Measurements from ENCODE around the gene TM7SF3.
"Not testable (repeated sequence)": the region's sequence is repeated elsewhere in the genome, so short reads cannot be mapped to it uniquely, and the experiment has no call there.

The TM7SF3 gene

DNA sequence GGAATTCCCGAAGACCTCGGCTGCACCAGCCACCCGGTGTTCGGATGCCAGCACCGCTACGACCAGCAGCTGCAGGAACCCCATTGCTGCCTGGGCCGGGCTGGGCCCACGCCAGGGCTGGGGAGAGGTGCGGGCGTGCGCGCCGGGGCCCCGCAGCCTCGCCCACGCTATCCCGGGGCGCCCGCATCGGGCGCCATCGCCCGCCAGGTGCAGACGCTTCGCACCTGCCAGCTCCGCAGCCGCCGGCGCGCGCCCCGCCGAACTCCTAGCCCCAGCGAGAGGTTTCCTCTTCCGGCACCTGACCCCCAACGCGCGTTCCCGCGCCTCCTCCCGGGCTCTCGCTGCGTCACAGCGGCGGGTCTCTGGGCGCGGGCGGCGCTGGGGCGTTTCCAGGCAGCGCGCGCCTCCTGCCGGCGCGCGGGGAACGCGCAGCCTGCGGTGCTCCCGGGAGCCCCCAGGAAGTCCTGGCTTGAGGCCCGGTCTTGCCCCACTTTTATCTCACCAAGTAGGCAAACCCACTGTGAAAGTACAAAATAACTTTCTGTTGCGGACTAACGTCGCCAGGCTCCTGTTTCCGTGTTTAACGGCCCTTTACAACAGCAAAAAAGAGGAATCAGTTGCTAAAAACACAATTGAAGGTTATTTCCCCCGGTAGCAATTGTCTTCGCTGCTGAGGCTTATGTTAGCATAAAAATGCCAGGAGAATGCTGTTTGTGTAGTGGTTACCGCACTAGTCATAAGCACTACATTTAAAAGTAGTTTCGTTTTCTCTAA, at the start of gene TM7SF3:
TM7SF3 (minus strand) TSS at position 300 of the 774 bp plus-strand sequence; CDS start at position 84, 216 bp downstream.
- peak; percentile 87 for DNase-seq

DNA sequence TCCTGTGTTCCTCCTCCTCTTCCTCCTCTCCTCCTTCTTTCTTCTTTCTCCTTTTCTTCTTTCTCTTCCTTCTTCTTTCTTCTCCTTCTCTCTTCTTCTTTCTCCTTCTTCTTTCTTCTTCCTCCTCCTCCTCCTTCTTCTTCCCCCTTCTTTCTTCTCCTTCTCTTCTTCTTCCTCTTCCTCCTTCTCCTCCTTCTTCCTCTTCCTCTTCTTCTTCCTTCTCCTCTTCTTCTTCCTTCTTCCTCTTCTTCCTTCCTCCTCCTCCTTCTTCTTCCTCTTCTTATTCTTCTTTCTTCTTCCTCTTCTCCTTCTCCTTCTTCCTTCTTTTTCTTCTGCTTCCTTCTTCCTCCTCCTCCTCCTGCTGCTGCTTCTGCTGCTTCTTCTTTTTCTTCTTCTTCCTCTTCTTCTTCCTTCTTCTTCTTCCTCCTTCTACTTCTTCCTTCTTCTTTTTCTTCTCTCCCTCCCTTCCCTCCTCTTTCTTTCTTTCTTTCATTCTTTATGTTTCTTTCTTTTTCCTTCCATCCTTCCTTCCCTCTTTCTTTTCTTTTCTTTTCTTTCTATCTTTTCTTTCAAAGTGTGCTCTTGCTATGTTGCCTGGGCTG, 49.2 kb upstream of the TM7SF3 start:
- no peak for DNase-seq

DNA sequence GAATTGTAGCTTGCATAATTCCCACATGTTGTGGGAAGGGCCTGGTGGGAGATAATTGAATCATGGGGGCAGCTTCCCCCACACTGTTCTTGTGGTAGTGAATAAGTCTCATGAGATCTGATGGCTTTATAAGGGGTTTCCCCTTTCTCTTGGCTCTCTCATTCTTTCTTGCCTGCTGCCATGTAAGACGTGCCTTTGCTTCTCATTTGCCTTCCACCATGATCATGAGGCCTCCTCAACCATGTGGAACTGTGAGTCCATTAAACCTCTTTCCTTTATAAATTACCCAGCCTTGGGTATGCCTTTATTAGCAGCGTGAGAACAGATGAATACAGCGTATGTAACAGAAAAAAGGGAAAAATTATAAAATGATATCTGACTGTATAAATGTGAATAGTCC, 47.1 kb upstream of the TM7SF3 start:
- DNase-seq = no peak

GRCh38 chr12:27060740-27061139, 46.6 kb upstream of the TM7SF3 start:
- DNase-seq = no peak

DNA sequence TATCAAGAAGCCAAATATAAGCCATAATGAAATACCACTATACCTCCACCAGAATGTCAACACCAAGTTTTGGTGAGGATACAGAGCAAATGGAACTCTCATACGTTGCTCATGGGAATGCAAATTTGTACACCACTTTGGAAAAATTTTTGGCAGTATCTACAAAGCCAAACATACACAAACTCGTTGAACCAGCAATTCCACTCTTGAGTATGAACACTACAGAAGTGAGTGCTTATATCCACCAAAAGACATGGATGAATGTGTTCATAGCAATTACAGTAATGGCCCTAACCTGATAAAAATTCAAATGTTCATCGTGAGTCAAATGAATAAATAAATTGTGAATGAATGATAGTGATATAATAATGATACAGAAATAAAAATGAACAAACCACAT, 43.4 kb upstream of the TM7SF3 start:
- DNase-seq = no peak

GRCh38 chr12:27055966-27056365, 41.8 kb upstream of the TM7SF3 start:
- DNase-seq = no peak

DNA sequence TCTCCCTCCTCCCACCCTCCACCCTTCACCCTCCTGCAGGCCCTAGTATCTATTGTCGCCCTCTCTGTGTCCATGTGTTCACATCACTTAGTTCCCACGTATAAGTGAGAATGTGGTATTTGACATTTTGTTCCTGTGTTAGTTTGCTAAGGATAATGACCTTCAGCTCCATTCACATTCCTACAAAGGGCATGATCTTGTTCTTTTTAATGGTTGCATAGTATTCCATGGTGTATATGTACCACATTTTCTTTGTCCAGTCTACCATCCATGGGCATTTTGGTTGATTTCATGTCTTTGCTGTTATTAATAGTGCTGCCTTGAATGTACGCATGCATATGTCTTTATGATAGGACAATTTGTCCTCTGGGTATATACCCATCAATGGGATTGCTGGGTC, 38.6 kb upstream of the TM7SF3 start:
- no peak for DNase-seq

DNA sequence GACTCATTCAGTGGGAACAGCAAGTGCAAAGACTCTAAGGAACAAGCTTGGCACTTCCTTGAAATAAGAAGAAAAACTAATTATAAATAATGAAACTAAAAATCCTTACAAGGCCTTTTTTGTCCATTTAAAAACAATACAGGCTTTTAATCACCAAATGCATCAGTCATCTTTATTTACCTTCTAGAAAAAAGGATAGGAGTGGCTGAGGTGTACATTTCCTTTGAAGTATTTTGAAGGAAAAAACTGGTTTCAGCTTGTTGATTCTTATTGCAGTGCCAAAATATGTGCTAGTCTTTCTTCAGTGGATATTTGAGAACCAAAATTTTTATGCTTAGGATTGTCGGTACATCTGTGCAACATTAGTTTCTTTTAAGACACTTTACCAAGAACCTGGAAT, 38.0 kb upstream of the TM7SF3 start:
- no peak for DNase-seq

GRCh38 chr12:27048822-27049752, 34.9 kb upstream of the TM7SF3 start:
- peak; percentile 81 for DNase-seq

DNA sequence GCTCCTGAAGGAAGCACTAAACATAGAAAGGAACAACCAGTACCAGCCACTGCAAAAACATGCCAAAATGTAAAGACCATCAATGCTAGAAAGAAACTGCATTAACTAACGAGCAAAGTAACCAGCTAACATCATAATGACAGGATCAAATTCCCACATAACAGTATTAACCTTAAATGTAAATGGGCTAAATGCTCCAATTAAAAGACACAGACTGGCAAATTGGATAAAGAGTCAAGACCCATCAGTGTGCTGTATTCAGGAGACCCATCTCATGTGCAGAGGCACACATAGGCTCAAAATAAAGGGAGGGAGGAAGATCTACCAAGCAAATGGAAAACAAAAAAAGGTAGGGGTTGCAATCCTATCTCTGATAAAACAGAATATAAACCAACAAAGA, 27.8 kb upstream of the TM7SF3 start:
- DNase-seq = not testable (repeated sequence)

DNA sequence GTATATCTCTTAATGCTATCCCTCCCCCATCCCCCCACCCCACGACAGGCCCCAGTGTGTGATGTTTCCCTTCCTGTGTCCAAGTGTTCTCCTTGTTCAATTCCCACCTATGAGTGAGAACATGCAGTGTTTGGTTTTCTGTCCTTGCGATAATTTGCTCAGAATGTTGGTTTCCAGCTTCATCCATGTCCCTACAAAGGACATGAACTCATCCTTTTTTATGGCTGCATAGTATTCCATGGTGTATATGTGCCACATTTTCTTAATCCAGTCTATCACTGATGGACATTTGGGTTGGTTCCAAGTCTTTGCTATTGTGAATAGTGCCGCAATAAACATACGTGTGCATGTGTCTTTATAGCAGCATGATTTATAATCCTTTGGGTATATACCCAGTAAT, 26.5 kb upstream of the TM7SF3 start:
- DNase-seq = not testable (repeated sequence)

DNA sequence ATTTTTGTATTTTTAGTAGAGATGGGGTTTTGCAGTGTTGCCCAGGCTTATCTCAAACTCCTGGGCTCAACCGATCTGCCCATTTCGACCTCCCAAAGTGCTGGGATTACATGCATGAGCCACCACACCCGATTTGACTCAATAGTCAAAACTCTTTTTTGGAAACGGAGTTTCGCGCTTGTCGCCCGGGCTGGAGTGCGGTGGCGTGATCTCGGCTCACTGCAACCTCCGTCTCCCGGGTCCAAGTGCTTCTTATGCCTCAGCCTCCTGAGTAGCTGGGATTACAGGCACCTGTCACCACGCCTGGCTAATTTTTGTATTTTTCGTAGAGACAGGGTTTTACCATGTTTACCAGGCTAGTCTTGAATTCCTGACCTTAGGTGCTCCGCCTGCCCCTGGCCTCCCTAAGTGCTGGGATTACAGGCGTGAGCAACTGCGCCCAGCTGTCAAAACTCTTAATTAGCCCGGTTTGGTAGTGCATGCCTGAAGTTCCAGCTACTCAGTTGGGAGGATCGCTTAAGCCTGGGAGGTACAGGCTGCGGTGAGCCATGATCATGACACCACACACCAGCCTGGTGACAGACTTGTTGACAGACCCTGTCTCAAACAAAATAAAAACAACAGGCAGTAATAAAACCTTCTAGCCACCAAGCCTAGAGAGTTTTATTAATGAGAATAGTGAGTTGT, 20.6 kb upstream of the TM7SF3 start:
- no peak for DNase-seq

- no peak for DNase-seq
Measured at GRCh38 chr12:27032679-27033078, 18.5 kb upstream of the TM7SF3 start.

GRCh38 chr12:27031531-27031930, 17.3 kb upstream of the TM7SF3 start:
- DNase-seq = no peak

DNA sequence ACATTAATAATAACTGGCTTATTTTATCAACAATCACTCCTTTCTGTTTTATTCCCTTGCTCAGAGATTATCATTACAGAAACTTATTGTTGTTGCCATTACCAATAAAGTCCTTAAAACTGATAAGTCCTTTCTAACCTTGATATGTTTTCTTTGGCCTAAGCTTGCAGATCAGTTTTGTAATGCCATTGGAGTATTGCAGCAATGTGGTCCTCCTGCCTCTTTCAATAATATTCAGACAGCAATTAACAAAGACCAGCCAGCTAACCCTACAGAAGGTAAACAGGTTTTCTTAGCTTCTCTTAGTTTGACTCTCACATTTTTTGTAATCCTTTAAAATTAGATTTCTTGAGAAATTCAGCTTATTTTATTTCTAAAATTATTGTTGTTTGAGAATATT, 12.1 kb upstream of the TM7SF3 start:
- no peak for DNase-seq

DNA sequence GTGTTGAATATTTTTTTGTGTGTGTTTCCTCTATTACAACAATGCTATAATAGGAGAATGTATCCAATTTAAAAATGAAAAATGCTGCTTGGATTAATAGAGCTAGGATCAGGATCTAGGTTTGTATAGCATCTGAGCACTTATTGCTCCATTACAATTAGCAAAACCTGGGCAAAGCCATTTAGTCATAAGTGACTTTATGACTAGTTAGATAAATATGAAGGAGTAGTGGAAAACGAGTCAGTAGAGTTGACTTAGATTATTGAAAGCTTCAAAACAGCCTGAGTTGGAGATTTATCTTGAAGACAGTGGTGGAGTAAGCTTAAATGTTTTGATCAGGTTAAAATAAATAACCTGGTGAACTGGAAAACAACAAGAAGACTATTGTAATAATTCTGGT, 10.9 kb upstream of the TM7SF3 start:
- peak; percentile 42 for DNase-seq

DNA sequence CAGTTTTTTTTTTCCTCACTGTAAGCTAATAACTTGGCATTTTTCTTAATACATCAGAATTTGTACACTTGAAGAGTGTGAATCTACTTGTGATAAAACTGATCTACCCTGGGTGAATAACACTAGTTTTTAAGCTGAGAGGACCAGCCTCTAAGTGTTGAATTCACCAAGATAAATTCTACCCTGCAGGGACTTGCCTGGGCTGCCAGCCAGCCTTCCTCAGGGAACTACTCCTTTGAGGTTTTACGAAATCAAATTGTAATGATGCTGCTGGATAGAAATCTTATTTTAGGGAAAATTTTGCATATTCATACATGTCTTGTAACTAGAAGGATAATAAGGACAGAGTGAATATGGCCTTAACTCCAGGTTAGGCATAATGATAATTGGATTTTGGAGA, 10.1 kb upstream of the TM7SF3 start:
- DNase-seq = no peak

DNA sequence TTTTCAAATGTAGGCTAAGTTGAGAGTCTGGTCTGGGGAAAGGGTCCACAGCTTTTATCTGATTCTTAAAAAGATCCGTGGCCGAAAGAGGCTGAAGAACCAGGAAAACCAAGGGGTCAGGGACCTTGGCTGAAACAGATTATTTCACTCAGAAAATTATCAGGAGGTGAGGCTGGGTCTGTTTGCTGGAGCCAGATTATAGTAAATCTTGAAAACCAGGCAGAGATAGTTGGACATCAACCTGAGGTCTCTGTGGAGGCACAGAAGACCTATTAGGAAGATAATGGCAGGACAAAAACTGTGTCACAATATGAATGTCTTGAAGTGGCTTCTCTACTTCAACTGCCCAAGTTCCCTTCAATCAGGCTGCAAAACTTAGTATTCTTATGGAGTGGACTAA, 6.6 kb upstream of the TM7SF3 start:
- no peak for DNase-seq

- DNase-seq = no peak
Measured at GRCh38 chr12:27018037-27018436, 3.9 kb upstream of the TM7SF3 start.

- DNase-seq = not testable (repeated sequence)
Measured at GRCh38 chr12:27017163-27017823, 3.1 kb upstream of the TM7SF3 start.

GRCh38 chr12:27015730-27016076, 1.5 kb upstream of the TM7SF3 start:
- DNase-seq = peak; percentile 55

All from HCEC 1CT (cell line).